ENCODE results near the gene RPS6KC1.

Gene RPS6KC1

DNA sequence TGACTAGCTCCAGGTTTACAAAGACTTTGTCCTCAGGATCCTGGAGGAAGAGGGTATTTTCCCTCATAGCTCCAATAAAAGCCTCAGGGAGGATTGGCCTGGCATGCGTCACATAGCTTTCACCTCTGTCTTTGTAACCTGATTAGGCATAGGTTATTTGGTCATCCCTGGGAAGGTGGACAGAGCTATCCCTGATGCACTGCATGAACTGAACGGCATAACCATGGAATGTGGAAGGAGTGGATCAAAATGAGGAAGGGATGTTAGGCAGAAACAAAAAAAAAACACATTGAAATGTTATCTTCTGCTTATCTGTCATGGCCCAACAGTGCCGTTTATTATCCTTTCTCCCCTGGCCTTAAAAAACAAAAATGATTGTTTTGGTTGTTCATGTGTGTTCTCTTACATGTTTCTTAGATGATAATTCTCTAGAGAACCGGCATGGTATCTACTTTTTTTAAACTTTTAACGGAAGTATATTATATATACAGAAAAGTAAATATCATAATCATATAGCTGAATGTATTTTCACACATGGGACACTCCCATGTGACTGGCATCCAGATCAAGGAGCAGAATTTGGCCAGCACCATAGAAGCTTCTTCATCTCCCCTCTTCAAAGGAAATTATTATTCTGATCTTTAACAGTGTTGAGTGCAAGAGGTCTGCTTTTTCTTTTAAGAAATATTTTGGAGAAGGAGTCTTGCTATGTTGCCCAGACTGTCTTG lies 85.3 kb downstream of the RPS6KC1 start:
- no peak overlapping the region for H3K4me2 ChIP-seq (ENCODE audit: low read length)
- H3K23ac ChIP-seq (ENCODE audit: low read length), result no peak overlapping the region

DNA sequence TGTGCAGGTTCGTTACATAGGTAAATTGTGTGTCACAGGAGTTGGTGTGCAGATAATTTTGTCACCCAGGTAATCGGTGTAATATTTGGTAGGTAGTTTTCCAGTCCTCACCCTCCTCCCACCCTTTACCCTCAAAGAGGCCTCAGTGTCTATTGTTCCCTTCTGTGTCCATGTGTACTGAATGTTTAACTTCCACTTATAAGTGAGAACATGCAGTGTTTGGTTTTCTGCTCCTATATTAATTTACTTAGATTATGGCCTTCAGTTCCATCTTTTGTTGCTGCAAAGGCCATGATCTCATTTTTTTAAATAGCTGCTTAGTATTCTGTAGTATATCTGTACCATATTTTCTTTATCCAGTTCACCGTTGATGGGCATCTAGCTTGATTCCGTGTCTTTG lies 87.3 kb downstream of the RPS6KC1 start:
- no CpG with 5 or more reads among the region's 4 CpGs for WGBS (ENCODE audit: extremely low coverage, insufficient coverage, insufficient read length)
- no peak for DNase-seq
- no peak overlapping the region for H4K8ac ChIP-seq (ENCODE audit: low read depth, low read length)

More for the DNA sequence above, 85.3 kb downstream of the RPS6KC1 start:
- Histone ChIP-seq H2AFZ (ENCODE audit: insufficient read depth, low read length, poor library complexity) (no peak overlapping the region), H3K27ac (ENCODE audit: low read depth, low read length) (peak overlapping the region; percentile 65), H3K9ac (ENCODE audit: low read length) (no peak overlapping the region), H3K79me2 (ENCODE audit: control insufficient read depth, insufficient read depth, low read length, poor library complexity) (no peaks in the 10 kb centered on the region), H3K4me1 (ENCODE audit: control insufficient read depth in 1 of 2, insufficient read depth in 2 of 2, low read length in 2 of 2) (peaks cover 0 to 3% of the 10 kb centered on the region in 2 experiments), H4K8ac (ENCODE audit: low read depth, low read length) (no peak overlapping the region), H4K12ac (ENCODE audit: low read depth, low read length) (no peak overlapping the region), H3K36me3 (ENCODE audit: control insufficient read depth in 1 of 2, insufficient read depth in 2 of 2, low read length in 2 of 2) (no peaks in the 10 kb centered on the region), H3K4ac (ENCODE audit: low read depth, low read length) (peak overlapping the region; percentile 27), H3K4me3 (ENCODE audit: low read depth, low read length) (no peak overlapping the region), H2AK5ac (ENCODE audit: low read length) (peak overlapping the region; percentile 68), H3K79me1 (ENCODE audit: low read length) (peaks cover 2% of the 10 kb centered on the region), H3K27me3 (ENCODE audit: insufficient read depth, low read length) (no peaks in the 10 kb centered on the region), H3K14ac (ENCODE audit: low read length) (no peak overlapping the region), H3K9me3 (ENCODE audit: insufficient read depth, low read depth, low read length) (no peaks in the 10 kb centered on the region), H2BK5ac (ENCODE audit: low read depth, low read length, poor library complexity) (peak overlapping the region; percentile 9), H2BK120ac (ENCODE audit: insufficient read depth, low read length, poor library complexity) (no peak overlapping the region), H4K91ac (ENCODE audit: low read depth, low read length) (peak overlapping the region; percentile 35), H2BK12ac (ENCODE audit: low read length) (peak overlapping the region; percentile 65), H3K18ac (ENCODE audit: low read length) (no peak overlapping the region)
- no CpG with 5 or more reads among the region's 5 CpGs for WGBS (ENCODE audit: extremely low coverage, insufficient coverage, insufficient read length)
- peak; percentile 58 to 75 for DNase-seq

DNA sequence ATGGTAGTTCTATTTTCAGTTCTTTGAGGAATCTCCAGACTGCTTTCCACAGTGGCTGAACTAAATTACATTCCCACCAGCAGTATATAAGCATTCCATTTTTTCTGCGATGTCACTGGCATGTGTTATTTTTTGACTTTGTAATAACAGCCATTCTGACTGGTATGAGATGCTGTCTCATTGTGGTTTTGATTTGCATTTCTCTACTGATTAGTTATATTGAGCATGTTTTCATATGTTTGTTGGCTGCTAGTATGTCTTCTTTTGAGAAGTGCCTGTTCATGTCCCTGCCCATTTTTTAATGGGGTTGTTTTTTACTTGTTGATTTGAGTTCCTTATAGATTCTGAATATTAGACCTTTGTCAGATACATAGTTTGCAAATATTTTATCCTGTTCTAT lies 87.9 kb downstream of the RPS6KC1 start:
- no peak overlapping the region for H2BK5ac ChIP-seq (ENCODE audit: low read depth, low read length, poor library complexity)
- no peak overlapping the region for H3K4ac ChIP-seq (ENCODE audit: low read depth, low read length)
- H4K8ac ChIP-seq (ENCODE audit: low read depth, low read length), result no peak overlapping the region
- H3K79me2 ChIP-seq (ENCODE audit: control insufficient read depth, insufficient read depth, low read length, poor library complexity), result no peaks in the 10 kb centered on the region
- H3K18ac ChIP-seq (ENCODE audit: low read length), result no peak overlapping the region
- peaks cover 2% of the 10 kb centered on the region for H3K79me1 ChIP-seq (ENCODE audit: low read length)
- no peaks in the 10 kb centered on the region for H3K9me3 ChIP-seq (ENCODE audit: insufficient read depth, low read depth, low read length)
- H2AFZ ChIP-seq (ENCODE audit: insufficient read depth, low read length, poor library complexity), result no peak overlapping the region
- no peak overlapping the region for H3K23ac ChIP-seq (ENCODE audit: low read length)
- WGBS (ENCODE audit: extremely low coverage, insufficient coverage, insufficient read length), result no CpG with 5 or more reads among the region's 1 CpG
- H2BK120ac ChIP-seq (ENCODE audit: insufficient read depth, low read length, poor library complexity), result no peak overlapping the region
- no peak overlapping the region for H3K9ac ChIP-seq (ENCODE audit: low read length)
- H3K4me1 ChIP-seq (ENCODE audit: control insufficient read depth in 1 of 2, insufficient read depth in 2 of 2, low read length in 2 of 2), result peaks cover 0 to 3% of the 10 kb centered on the region in 2 experiments
- no peak overlapping the region for H3K27ac ChIP-seq (ENCODE audit: low read depth, low read length)
- H4K12ac ChIP-seq (ENCODE audit: low read depth, low read length), result no peak overlapping the region
- no peak overlapping the region for H2BK12ac ChIP-seq (ENCODE audit: low read length)
- H3K27me3 ChIP-seq (ENCODE audit: insufficient read depth, low read length), result no peaks in the 10 kb centered on the region
- no peaks in the 10 kb centered on the region for H3K36me3 ChIP-seq (ENCODE audit: control insufficient read depth in 1 of 2, insufficient read depth in 2 of 2, low read length in 2 of 2)
- H4K91ac ChIP-seq (ENCODE audit: low read depth, low read length), result no peak overlapping the region
- H3K4me2 ChIP-seq (ENCODE audit: low read length), result no peak overlapping the region
- no peak overlapping the region for H2AK5ac ChIP-seq (ENCODE audit: low read length)
- no peak overlapping the region for H3K4me3 ChIP-seq (ENCODE audit: low read depth, low read length)
- no peak overlapping the region for H3K14ac ChIP-seq (ENCODE audit: low read length)
- no peak for DNase-seq

More for the DNA sequence above, 87.3 kb downstream of the RPS6KC1 start:
- Histone ChIP-seq H3K9me3 (ENCODE audit: insufficient read depth, low read depth, low read length) (no peaks in the 10 kb centered on the region), H3K4me2 (ENCODE audit: low read length) (no peak overlapping the region), H3K14ac (ENCODE audit: low read length) (no peak overlapping the region), H3K27me3 (ENCODE audit: insufficient read depth, low read length) (no peaks in the 10 kb centered on the region), H2AFZ (ENCODE audit: insufficient read depth, low read length, poor library complexity) (no peak overlapping the region), H2AK5ac (ENCODE audit: low read length) (no peak overlapping the region), H3K4me3 (ENCODE audit: low read depth, low read length) (no peak overlapping the region), H3K79me1 (ENCODE audit: low read length) (peaks cover 2% of the 10 kb centered on the region), H3K4ac (ENCODE audit: low read depth, low read length) (no peak overlapping the region), H4K91ac (ENCODE audit: low read depth, low read length) (no peak overlapping the region), H4K12ac (ENCODE audit: low read depth, low read length) (no peak overlapping the region), H3K79me2 (ENCODE audit: control insufficient read depth, insufficient read depth, low read length, poor library complexity) (no peaks in the 10 kb centered on the region), H2BK5ac (ENCODE audit: low read depth, low read length, poor library complexity) (no peak overlapping the region), H3K27ac (ENCODE audit: low read depth, low read length) (no peak overlapping the region), H3K23ac (ENCODE audit: low read length) (no peak overlapping the region), H3K18ac (ENCODE audit: low read length) (no peak overlapping the region), H3K4me1 (ENCODE audit: control insufficient read depth in 1 of 2, insufficient read depth in 2 of 2, low read length in 2 of 2) (peaks cover 0 to 3% of the 10 kb centered on the region in 2 experiments), H2BK120ac (ENCODE audit: insufficient read depth, low read length, poor library complexity) (no peak overlapping the region), H3K36me3 (ENCODE audit: control insufficient read depth in 1 of 2, insufficient read depth in 2 of 2, low read length in 2 of 2) (no peaks in the 10 kb centered on the region), H2BK12ac (ENCODE audit: low read length) (no peak overlapping the region), H3K9ac (ENCODE audit: low read length) (no peak overlapping the region)

DNA sequence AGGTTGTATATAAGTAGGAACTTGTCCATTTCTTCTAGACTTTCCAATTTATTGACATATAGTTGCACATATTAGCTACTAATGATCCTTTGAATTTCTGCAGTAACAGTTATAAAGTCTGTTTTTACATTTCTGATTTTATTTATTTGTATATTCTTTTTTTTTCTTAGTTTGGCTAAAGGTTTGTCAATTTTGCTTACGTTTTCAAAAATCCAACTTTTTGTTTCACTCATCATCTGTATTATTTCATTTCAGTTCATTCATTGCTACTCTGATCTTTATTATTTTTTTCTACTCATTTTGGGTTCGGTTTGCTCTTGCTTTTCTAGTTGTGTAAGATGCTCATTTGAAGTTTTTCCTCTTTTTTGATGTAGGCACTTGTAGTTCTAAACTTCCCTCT lies 97.9 kb downstream of the RPS6KC1 start:
- H3K27me3 ChIP-seq (ENCODE audit: insufficient read depth, low read length), result no peaks in the 10 kb centered on the region
- no peaks in the 10 kb centered on the region for H3K79me2 ChIP-seq (ENCODE audit: control insufficient read depth, insufficient read depth, low read length, poor library complexity)
- H2AK5ac ChIP-seq (ENCODE audit: low read length), result no peak overlapping the region
- no peak overlapping the region for H3K14ac ChIP-seq (ENCODE audit: low read length)
- H3K4me2 ChIP-seq (ENCODE audit: low read length), result no peak overlapping the region
- no peak overlapping the region for H4K91ac ChIP-seq (ENCODE audit: low read depth, low read length)
- H2BK12ac ChIP-seq (ENCODE audit: low read length), result no peak overlapping the region
- H3K27ac ChIP-seq (ENCODE audit: low read depth, low read length), result no peak overlapping the region
- DNase-seq, result no peak
- no peak overlapping the region for H3K9ac ChIP-seq (ENCODE audit: low read length)
- no CpG with 5 or more reads among the region's 2 CpGs for WGBS (ENCODE audit: extremely low coverage, insufficient coverage, insufficient read length)
- no peaks in the 10 kb centered on the region for H3K79me1 ChIP-seq (ENCODE audit: low read length)
- H3K36me3 ChIP-seq (ENCODE audit: control insufficient read depth in 1 of 2, insufficient read depth in 2 of 2, low read length in 2 of 2), result no peaks in the 10 kb centered on the region
- H4K8ac ChIP-seq (ENCODE audit: low read depth, low read length), result no peak overlapping the region
- H2BK5ac ChIP-seq (ENCODE audit: low read depth, low read length, poor library complexity), result no peak overlapping the region
- H3K23ac ChIP-seq (ENCODE audit: low read length), result no peak overlapping the region
- no peaks in the 10 kb centered on the region for H3K4me1 ChIP-seq (ENCODE audit: control insufficient read depth in 1 of 2, insufficient read depth in 2 of 2, low read length in 2 of 2)
- no peak overlapping the region for H2AFZ ChIP-seq (ENCODE audit: insufficient read depth, low read length, poor library complexity)
- no peaks in the 10 kb centered on the region for H3K9me3 ChIP-seq (ENCODE audit: insufficient read depth, low read depth, low read length)
- H4K12ac ChIP-seq (ENCODE audit: low read depth, low read length), result no peak overlapping the region
- H2BK120ac ChIP-seq (ENCODE audit: insufficient read depth, low read length, poor library complexity), result no peak overlapping the region
- H3K4me3 ChIP-seq (ENCODE audit: low read depth, low read length), result no peak overlapping the region
- no peak overlapping the region for H3K18ac ChIP-seq (ENCODE audit: low read length)
- H3K4ac ChIP-seq (ENCODE audit: low read depth, low read length), result no peak overlapping the region

All from trophoblast cell (in vitro differentiated cells and primary cell).